ENCODE results near the gene AMBP.
A peak's percentile ranks its signal among the peaks of the same experiment; 100 is the strongest.
"Not testable (repeated sequence)": the region's sequence is repeated elsewhere in the genome, so short reads cannot be mapped to it uniquely, and the experiment has no call there.

The AMBP gene

DNA sequence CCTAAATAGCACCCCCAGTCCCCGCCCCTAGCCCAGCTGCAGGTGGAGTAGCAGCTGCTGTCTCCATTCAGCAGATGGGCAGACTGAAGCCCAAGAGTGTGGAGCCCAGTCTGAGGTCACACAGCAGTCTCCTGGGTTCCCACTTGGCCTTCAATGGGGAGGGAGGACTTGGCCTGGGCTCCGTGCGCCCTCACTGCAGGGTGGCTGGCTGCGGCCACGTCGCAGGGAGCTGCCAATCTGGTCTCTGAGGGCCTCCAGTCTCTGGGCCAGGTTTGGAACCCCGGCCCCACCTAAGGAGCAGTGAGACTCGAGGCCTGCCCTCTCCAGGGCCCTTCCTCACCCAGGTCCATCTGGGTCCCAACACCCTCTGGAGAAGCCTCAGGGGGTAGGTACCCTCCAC, 13.6 kb upstream of the AMBP start:
- DNase-seq (ENCODE audit: low read depth) = no peak

DNA sequence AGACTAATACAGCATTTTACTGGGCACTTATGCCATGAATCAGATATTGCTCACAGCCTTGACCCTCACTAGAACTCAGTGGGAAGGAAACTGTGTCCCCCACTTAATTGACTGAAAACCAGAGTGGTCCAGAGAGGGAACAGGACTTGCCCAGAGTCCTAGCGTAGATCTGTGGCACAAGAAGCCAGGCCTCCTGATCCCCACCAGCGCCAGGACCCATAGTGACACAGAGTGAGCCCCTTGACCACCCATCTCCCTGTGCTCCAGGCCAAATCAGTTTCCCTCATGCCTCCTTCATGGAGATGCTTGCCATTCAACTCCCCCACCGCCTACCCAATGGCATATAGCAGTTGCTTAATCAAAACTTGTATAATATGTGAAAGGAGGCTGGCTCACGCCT, 12.7 kb upstream of the AMBP start:
- no peak for DNase-seq (ENCODE audit: low read depth)

DNA sequence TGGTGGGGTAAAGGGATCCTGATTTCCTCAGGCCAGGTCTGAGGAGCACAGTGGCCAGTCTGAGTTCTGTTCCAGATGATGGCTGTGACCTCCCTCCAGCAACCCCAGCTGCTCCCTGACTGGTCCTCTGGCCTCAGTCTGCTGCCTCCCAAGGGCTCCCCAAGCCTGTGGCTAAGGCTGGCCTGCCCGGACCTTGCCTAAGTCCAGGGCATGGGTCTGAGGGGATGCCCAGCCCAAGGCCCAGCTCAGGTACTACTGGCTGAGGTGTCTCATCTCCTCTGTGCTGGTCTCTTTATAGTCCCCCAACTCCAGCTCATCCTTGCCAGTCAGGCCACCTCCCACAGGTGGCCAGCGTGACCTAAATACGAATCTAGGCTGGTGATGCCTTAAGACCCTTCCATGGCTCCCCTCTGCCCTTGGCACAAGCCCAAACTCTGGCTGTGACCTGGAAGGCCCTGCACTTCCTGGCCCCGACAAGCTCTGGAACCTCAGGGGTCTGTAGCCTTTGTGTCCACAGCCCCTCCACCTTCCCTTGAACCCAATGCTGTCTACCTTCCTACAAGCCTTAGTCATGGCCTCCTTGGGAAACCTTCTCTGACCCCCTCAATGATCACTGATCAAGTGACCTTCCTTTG, 11.2 kb upstream of the AMBP start:
- DNase-seq (ENCODE audit: low read depth) = no peak

DNA sequence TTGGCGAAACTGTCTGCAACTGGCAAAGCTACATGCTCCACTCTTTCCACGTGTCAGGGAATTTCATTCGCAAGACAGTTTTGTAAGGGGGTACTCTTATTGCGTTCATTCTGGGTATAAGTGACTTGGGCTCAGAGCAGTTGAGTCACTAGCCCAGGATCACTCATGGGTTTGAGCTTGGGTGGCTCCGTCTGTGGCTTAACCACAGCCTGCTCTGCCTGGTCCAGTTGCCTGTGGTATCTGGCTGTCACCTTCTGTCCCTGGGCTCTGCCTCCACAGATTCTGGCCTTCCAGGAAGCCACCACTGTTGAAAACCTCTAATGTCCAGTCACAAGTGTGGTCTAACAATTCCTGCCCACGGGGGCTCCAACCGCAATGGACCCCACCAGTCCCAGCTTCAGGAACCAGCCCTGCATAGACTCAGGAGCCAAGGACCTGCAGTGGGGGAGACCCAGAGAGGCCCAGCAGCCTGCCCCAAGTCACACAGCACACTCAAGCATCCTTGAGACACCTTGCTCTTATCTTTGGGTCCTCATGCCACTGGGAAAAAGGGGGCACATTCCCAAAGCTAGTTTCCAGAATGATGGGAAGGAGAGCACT, 10.6 kb upstream of the AMBP start:
- DNase-seq (ENCODE audit: low read depth) = no peak

DNA sequence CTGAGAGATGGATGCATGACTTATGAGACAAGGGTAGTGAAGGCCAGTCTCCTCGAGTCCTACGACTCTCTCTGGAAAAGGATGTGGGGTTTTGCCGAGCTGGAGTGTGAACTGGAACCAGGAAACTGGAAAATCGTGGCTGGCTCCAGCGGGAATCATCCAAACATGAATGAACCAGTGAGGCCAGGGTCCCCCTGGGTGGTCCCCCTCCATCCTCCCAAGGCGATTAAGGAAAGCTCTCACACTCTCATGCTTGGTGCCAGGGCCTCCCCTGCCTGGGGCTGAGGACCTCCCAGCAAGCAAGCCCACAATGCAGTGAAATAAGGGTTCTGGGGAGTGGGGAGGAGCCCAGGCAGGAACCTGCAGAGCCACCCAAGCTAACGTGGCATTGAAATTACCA, 9.6 kb upstream of the AMBP start:
- DNase-seq (ENCODE audit: low read depth) = no peak

DNA sequence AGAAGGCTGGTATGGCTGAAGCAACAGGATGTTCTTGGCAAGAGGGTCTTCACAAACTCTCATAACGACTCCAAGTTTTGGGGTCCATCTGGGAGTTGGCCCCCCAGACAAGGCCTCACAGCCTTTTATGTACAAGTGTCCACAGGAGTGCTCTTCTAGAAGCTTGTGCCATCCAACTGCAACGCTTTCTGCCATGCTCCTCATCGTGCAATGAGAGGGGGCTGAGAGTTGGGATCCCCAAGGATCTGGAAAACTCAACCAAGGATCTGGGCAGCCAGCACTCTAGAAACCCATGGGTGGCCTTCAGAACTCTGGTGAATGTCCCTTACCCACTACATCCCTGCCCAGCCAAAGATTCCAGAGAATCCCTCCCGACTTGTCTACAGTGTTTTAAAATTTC, 8.5 kb upstream of the AMBP start:
- no peak for DNase-seq (ENCODE audit: low read depth)

DNA sequence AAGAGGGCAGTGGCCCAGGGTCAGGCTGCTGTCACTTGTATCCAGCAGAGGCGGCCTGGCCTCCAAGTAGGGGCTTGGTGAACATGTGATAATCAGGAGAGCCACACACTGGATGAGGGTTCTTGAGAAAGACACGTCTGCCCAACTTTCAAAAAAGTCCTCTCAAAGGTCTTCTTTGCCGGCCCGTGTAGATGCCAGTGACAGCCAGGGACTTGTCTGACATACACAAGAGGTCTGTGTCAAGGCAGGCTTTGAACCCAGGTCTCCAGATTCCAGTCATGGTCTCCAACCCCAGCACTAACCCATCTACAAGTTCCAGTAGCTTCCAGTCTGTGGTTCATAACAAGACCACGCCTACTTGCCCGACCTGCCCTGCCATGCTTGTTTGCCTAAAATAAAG, 7.9 kb upstream of the AMBP start:
- DNase-seq (ENCODE audit: low read depth) = no peak

DNA sequence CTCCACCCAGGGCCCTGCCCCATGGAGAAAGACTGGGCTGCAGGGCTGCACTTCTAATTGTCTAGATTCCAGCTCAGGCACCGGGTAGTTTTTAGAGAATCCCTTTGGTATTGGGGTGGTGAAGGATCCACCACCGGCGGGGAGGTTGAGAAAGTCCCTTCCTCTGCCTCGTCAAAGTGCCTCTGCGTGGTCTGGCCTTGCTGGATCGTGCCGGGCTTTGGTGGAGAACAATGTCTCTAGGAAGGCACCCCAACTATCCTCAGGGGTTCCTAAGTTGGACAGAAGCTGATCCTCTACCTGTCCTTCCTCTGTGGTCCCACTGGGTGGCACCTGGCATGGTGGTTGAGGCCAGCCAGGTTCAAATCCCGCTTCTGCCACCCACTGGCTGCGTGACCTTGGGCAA, 7.3 kb upstream of the AMBP start:
- DNase-seq (ENCODE audit: low read depth) = no peak

DNA sequence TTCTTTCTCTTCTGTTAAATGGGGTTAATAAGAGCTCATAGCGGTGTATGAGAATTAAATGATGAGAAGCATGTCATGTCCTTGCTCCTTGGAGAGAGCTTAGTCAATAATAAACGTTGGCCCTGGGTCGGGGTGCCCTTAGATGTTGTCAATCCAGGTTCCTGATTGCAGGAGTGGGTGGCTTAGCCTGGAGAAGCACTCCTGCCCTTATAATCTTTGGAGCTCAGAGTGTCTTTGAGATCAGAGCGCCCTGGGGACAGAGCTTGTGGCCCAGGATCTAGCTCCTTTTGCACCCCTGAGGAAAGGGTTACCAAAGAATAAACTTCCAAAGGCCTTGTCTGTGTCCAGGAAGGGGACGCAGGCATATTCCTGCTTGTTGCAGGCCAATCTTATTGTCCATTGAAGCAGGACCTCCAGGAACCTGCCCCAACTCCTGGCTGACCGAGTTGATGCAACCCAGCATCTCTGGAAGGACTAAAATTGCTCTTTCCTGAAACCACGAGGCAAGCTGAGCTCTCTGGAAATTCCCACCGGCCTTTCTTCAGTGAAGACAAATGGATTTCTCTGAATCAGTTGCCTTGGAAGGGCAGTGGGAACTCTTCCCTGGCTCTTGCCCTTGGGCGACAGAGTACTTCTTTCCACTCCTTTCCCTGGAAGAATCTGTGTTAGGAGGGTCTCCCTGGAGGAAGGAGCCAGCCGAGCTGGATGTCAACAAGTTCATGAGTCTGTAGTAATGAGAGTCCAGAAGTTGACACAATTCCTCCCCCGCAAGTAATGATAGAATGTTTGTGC, 6.4 kb upstream of the AMBP start:
- no peak for DNase-seq (ENCODE audit: low read depth)

DNA sequence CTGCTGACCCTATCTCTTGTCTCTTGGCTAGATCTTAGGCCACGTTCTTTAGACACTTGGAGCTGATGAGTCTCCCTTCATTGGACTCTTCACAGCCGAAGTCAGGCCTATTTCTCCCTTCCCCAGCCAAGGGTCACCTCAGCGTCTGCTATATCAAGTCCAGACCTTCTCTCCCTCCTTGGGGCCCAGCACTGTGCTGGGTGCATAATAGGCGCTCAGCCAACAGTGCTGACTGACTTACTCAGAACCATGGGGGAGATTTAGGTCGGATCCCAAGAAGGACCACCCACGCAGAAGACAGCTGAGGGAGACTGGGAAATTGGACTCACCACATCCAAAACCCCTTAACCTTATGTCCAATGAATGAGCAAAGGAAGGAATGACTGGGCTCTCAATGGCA, 5.6 kb upstream of the AMBP start:
- DNase-seq (ENCODE audit: low read depth) = no peak

DNA sequence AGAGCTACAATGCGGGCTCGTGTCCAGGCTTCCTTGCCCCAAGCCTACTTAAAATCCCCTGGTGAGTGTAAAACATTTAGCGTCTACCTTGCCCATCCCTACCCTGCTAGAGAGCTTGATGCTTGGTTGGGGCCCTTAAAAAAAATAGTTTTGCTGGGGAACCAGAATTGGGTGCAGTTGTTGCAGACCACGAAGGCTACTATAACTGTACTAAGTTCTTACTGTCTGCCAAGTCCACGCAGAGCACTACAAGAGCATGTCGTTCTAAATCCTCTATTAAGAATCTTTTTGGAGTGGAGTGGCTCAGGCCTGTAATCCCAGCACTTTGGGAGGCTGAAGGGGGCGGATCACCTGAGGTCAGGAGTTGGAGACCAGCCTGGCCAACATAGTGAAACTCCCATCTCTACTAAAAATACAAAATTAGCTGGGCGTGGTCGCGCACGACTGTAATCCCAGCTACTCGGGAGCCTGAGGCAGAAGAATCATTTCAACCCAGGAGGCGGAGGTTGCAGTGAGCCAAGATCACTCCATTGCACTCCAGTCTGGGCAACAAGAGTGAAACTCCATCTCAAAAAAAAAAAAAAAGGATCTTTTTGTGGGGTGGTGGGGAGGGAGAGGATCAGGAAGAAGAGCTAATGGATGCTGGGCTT, 4.8 kb upstream of the AMBP start:
- not testable (repeated sequence) for DNase-seq (ENCODE audit: low read depth)

DNA sequence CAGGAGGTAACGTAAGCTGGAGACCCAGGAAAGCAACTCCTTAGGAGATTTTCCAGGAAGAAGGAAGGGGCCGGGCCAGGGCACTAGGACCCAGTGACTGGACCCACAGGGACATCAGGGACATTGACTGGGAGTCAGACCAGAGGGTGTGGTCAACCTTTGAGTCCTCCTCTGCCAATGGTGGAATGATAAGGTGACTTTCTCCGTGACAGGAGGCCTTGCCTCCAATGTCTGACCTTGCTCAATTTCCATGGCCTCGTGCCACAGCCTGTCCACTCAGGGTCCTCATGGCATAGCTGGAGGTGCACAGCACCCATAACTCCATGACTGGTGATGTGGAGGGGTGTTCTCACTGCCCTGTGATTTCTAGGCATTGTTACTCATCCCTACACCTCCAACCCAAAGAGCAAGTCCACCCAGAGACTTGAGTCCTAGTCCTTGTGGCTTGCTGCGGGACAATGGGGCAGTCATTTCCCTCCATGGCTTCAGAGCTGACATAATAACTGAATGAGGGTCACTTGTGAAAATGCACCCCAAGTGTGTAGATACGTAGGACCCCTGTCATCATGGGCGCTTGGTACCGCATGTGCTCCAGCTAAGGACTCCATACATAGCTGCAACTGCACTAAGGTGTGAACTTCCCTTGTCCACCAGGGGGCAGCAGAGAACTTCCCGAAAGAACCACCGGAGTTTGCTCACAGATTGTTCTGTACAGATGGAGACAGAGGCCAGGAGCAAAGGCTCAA, 4.1 kb upstream of the AMBP start:
- peak; percentile 71 for DNase-seq (ENCODE audit: low read depth)

DNA sequence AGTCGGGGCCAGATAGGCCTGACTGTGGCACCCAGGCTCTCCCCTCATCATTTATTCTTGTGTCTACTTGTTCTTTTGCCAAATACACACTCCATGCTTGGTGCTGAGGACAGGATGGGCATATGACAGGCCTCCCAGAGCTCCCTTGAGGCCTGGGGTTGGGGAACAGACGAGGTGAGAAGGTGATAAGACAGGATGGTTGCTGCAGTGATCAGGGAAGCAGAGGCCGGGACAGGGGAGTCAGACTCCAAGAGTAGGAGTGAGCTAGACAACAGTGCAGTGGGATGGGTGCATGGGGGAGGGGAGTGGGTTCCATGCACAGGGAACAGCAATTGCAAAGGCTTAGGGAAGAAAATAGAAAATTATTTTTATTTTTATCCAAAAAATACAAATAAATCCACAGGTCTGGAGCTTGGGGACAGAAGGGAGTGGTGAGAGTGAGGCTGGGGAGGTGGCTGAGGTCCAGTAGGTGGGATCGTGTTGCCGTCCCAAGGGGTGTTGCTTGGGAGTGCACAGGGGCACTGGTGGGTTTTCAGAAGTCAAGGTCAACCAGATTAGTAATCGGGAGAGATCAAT, 3.4 kb upstream of the AMBP start:
- no peak for DNase-seq (ENCODE audit: low read depth)

DNA sequence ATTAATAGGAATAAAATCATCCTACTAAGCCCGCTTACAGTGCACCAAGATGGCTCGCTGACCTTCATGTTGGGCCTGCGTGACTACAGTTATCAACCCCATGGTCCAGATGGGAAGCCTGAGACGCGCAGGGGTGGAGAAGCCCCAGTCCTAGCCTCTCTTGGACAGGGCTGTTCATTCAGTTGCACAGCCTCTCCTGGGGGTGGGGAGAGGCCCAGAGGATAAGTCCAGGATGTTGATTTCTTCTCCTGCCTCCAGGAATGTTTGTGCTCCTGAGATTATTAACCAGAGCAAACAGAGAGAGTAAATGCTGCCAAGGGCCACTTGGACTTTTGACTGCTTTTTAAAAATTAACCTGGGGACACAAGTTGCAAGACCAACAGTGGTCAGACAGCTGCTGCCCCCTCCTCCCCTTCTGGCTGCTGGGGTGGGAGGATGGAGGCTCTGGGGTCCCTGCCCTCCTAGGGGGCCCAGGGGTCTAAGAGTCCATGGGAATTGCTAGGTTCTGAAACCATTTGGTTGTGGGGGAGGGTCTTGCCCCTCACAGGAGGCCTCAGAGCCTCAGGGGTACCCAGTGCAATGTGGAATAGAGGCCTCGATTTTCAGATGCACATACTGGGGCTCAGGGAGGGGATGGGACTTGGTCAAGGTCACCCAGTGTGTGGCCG, 2.8 kb upstream of the AMBP start:
- no peak for DNase-seq (ENCODE audit: low read depth)

DNA sequence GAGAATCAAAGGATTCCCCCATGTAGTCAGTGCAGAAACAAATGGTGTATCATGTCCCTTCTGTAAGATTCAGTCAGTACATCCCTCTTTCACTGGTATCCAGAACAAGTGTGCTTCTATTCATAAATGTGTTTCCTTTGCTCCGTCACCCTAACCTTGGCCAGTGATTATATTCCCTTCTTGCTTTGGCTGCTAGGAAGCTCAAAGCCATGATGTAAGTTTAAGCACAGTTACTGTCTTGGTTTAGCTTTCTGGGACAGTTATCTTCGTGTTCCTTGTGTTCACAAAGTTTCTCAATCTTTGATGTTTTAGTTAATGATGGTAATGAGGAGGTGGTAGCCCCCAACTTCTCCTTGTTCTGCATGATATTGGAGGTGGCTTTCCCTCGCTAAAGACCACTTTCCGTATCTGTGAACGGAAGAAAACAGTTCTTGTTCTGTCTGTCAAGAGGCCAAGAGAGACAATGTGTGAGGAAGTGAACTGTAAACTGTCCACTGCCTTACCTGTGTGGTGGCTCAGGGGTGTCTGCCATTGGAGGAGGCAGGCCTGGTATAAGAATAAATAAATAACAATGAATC, 2.2 kb upstream of the AMBP start:
- no peak for DNase-seq (ENCODE audit: low read depth)

DNA sequence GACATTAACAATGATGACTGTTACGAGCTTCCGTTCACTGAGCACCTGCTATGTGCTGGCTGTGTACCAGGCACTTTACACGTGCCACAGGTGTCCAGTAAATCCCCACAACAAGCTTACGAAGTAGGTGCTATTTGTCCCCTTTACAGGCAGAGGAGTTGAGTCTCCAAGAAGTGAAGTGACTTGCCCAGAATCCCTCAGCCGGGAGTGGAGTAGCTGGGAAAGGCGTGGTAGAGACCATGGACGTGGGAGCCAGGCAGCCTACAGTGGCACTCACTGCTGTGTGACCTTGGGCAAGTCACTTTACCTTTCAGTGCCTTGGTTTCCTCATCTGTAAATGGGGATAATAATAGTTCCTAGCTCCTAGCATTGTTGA, 669 bp upstream of the AMBP start:
- DNase-seq (ENCODE audit: low read depth) = no peak

DNA sequence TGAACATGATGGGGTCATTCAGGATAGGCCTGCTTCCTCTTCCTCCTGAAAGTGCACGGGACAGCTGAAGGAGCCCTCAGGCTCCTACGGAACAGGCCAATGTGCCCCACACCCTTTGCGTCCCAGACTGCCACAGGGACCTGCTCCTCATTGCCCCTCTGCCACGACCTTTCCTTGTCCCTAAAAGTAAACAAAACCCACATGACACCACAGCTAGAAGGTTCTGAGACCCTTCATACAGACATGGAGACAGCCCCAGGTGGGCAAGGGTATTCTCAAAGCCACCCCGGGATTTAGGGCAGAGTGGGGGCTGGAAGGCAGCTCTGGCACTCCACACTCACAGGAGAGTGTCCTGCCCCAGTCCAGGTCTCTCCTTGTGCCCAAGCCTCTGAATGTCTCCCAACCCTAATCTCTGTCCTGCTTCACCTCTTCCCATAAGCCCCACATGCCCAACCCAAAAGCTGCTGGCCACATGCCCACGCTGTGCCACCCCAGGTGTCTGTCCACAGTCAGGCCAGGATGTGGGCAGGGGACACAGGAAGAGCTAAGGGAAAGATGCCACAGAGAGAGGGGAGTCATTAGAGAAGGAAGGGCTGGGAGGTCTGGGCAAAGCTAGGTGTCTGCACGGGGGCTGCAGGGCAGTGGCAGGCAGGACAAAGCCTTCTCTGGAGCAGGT, 800 bp downstream of the AMBP start:
- no peak for DNase-seq (ENCODE audit: low read depth)

DNA sequence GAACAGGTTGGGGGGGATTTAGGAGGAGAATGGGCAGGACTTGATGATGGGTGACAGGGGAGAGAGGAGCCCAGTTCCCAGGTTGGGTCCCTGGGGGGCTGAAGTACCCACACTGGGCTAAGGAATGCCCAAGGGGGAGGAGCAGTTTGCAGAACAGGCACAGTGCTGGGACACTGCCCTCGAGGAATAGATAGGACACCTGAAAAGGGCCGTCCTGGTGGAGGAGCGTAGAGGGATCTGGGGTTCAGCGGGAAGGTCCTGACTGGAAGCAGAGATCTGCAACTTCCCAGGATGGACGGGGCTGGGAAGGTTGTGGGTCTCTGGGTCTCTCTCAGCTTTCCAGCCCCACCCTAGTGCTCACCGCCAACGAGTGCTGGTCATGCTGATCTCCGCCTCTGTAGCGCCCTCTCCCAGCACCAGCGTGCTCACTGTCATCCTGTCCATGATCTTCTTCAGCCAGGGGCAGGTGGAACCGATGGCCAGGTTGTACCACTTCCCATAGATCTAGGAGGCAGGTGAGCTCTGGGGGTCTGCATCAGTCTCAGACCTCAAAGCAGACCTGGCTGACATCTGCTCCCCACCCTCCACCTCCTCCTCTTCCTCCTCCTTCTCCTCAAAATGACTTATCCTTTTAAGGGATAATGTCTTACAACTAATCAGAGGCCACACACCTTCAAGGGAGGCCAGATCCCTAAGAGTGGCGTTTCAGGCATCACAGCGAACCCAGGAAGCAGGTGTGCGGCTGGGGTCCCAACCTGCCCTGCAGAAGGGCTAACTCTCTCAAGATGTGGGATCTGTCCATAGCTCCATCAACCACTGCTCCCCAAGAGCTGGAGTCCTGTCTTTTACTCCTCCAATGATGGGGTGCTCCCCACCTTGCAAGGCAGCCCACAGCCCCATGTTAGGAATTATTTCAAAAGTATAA, 1.6 kb downstream of the AMBP start:
- no peak for DNase-seq (ENCODE audit: low read depth)

DNA sequence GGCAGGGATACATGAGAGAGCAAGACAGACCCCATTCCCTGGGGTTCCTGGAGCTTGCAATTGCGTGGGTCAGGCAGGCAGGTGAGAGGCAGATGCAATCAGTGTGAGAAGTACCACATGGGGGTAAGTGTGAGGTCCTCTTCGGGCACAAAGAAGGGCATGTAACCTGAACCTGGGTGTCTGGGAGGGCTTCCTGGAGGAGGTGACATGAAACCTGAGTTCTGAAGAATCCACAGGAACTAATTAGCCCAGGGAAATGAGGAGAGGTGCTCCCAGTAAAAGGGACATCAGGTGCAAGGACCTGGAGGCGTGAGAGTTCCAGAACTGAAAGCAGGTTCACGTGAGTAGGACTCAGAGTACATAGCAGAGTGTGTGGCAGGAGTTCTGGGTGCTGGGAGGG, 2.5 kb downstream of the AMBP start:
- DNase-seq (ENCODE audit: low read depth) = no peak

Data from stimulated activated CD8-positive, alpha-beta memory T cell treated with anti-CD3 and anti-CD28 coated beads, Interleukin-15, amount 100 ng/mL, for 1 hour (primary cell).